ENCODE measurements around the gene GABRB3. TPM values are rescaled to one million over a fixed set of nuclear protein-coding genes. Genes with fewer than 3 reads are reported as not detected.

GABRB3 gene
- total and polyA plus RNA-seq, 2 donors (not counting 1 experiment from before 2014, with no cell fraction given), result 0.07 TPM; not detected in 1

DNA sequence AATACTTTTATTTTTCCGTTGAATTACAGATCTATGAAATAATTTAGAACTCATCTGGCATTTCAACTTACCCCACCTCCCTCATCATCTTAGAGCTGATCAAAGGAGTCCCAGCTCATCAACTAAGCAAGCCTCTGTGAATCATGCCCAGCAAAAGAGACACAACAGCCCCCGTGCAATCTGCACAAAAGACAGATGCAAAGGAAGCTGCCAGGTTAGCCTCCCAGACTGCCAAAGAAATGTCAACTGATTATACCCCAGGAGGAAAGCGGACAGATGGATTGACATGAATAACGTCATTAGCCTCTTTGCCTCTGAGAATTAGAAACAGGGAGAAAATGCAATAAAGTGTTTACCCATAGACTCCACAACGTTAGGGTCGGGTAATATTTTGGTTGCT is 75.0 kb downstream of the GABRB3 start:
- Mint-ChIP-seq H3K9me3 (ENCODE audit: insufficient read depth) (peaks cover 10% of the 10 kb centered on the region), H3K27me3 (no peaks in the 10 kb centered on the region), H3K27ac (no peak overlapping the region), H3K4me3 (no peak overlapping the region), H3K4me1 (no peaks in the 10 kb centered on the region)
- ATAC-seq (ENCODE audit: low read depth), result no peak
- Histone ChIP-seq H3K4me2 (replicated peaks; ENCODE audit: low read depth, low read length, poor library complexity, severe bottlenecking) (no peak overlapping the region), H3K36me3 (replicated peaks in 1 of 2; ENCODE audit: control extremely low read depth in 1 of 2, control insufficient read depth in 1 of 2, extremely low read depth in 1 of 2, insufficient read depth in 2 of 2, low read length in 1 of 2) (no peaks in the 10 kb centered on the region), H3K4me3 (ENCODE audit: control extremely low read depth in 1 of 5, extremely low read depth in 1 of 5, insufficient read depth in 1 of 5, low read depth in 2 of 5, low read length in 4 of 5) (no peak overlapping the region), H4K20me1 (ENCODE audit: control insufficient read depth, insufficient read depth, low read length, poor library complexity, severe bottlenecking) (no peaks in the 10 kb centered on the region), H3K79me2 (ENCODE audit: control insufficient read depth, insufficient read depth, low read length) (no peaks in the 10 kb centered on the region), H3K9ac (ENCODE audit: low read length) (no peak overlapping the region), H3K4me1 (ENCODE audit: control insufficient read depth in 2 of 2, insufficient read depth in 2 of 2, low read length in 2 of 2) (no peaks in the 10 kb centered on the region), H2AFZ (ENCODE audit: insufficient read depth, low read depth, low read length, poor library complexity, severe bottlenecking) (no peak overlapping the region), H3K27me3 (replicated peaks in 1 of 4; ENCODE audit: control extremely low read depth in 1 of 4, control insufficient read depth in 3 of 4, insufficient read depth in 4 of 4, low read length in 3 of 4) (no peaks in the 10 kb centered on the region), H3K27ac (ENCODE audit: low read length in 2 of 2) (no peak overlapping the region), H3K9me3 (ENCODE audit: control extremely low read depth in 1 of 3, control insufficient read depth in 2 of 3, insufficient read depth in 1 of 3, low read length in 2 of 3) (peaks cover 0 to 4% (median 3%) of the 10 kb centered on the region in 3 donors)
- ChIA-PET CTCF (no interaction called here), POLR2A (no interaction called here)
- TF ChIP-seq EZH2 (IDR thresholded peaks at IDR 0.05; ENCODE audit: borderline replicate concordance, insufficient read depth, low read depth, low read length, poor library complexity, severe bottlenecking), result no peak
- TF ChIP-seq, protein P1, sequence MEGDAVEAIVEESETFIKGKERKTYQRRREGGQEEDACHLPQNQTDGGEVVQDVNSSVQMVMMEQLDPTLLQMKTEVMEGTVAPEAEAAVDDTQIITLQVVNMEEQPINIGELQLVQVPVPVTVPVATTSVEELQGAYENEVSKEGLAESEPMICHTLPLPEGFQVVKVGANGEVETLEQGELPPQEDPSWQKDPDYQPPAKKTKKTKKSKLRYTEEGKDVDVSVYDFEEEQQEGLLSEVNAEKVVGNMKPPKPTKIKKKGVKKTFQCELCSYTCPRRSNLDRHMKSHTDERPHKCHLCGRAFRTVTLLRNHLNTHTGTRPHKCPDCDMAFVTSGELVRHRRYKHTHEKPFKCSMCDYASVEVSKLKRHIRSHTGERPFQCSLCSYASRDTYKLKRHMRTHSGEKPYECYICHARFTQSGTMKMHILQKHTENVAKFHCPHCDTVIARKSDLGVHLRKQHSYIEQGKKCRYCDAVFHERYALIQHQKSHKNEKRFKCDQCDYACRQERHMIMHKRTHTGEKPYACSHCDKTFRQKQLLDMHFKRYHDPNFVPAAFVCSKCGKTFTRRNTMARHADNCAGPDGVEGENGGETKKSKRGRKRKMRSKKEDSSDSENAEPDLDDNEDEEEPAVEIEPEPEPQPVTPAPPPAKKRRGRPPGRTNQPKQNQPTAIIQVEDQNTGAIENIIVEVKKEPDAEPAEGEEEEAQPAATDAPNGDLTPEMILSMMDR (IDR thresholded peaks at IDR 0.05), result no peak
- intact Hi-C loops (cut with micrococcal nuclease), result no loop called here
- no peak for DNase-seq
- 83% methylated on average over 2 of the region's 6 CpGs for WGBS (ENCODE audit: insufficient coverage)

DNA sequence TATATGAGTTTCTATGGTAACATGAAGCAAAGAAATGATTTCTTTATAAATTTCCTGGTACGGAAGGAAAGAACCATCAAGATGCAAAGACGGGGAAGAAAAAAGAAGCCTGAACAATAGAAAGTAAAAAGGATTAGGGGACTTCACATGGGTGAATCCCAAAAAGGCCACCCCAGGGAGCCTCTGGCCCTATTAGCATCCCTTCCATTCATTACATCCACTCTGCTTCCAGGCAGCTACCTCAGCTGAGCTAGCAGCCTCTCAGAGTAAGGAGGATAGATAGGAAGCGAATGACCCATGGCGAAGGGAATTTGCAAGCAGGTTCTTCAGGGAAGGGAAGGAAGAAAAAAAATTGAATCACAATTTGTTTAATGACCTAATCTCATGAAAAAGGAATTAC is 81.6 kb downstream of the GABRB3 start:
- WGBS (ENCODE audit: insufficient coverage), result no CpG with 5 or more reads among the region's 4 CpGs
- ATAC-seq (ENCODE audit: low read depth) (no peak), DNase-seq (no peak)
- Histone ChIP-seq H3K4me3 (ENCODE audit: control extremely low read depth in 1 of 5, extremely low read depth in 1 of 5, insufficient read depth in 1 of 5, low read depth in 2 of 5, low read length in 4 of 5) (no peak overlapping the region), H4K20me1 (ENCODE audit: control insufficient read depth, insufficient read depth, low read length, poor library complexity, severe bottlenecking) (no peaks in the 10 kb centered on the region), H3K9ac (ENCODE audit: low read length) (no peak overlapping the region), H3K27me3 (replicated peaks in 1 of 4; ENCODE audit: control extremely low read depth in 1 of 4, control insufficient read depth in 3 of 4, insufficient read depth in 4 of 4, low read length in 3 of 4) (no peaks in the 10 kb centered on the region), H2AFZ (ENCODE audit: insufficient read depth, low read depth, low read length, poor library complexity, severe bottlenecking) (no peak overlapping the region), H3K27ac (ENCODE audit: low read length in 2 of 2) (no peak overlapping the region), H3K4me2 (replicated peaks; ENCODE audit: low read depth, low read length, poor library complexity, severe bottlenecking) (no peak overlapping the region), H3K36me3 (replicated peaks in 1 of 2; ENCODE audit: control extremely low read depth in 1 of 2, control insufficient read depth in 1 of 2, extremely low read depth in 1 of 2, insufficient read depth in 2 of 2, low read length in 1 of 2) (no peaks in the 10 kb centered on the region), H3K79me2 (ENCODE audit: control insufficient read depth, insufficient read depth, low read length) (no peaks in the 10 kb centered on the region), H3K4me1 (ENCODE audit: control insufficient read depth in 2 of 2, insufficient read depth in 2 of 2, low read length in 2 of 2) (no peaks in the 10 kb centered on the region), H3K9me3 (ENCODE audit: control extremely low read depth in 1 of 3, control insufficient read depth in 2 of 3, insufficient read depth in 1 of 3, low read length in 2 of 3) (peaks cover 0 to 12% (median 4%) of the 10 kb centered on the region in 3 donors)
- no peak overlapping the region for H3K4me3 Mint-ChIP-seq
- no peaks in the 10 kb centered on the region for H3K27me3 Mint-ChIP-seq
- ChIA-PET POLR2A (no interaction called here), CTCF (no interaction called here)
- no peaks in the 10 kb centered on the region for H3K4me1 Mint-ChIP-seq
- H3K9me3 Mint-ChIP-seq (ENCODE audit: insufficient read depth), result peaks cover 8% of the 10 kb centered on the region
- intact Hi-C loops (cut with micrococcal nuclease), result no loop called here
- no peak overlapping the region for H3K27ac Mint-ChIP-seq
- TF ChIP-seq EZH2 (IDR thresholded peaks at IDR 0.05; ENCODE audit: borderline replicate concordance, insufficient read depth, low read depth, low read length, poor library complexity, severe bottlenecking), result no peak
- TF ChIP-seq, protein P1 (IDR thresholded peaks at IDR 0.05), result no peak

Measured in B cell (primary cell).